HS-27A (cell line): ENCODE data around the gene PERCC1.

Source experiments
- DNase-seq: peaks from one replicate; pipeline ENCODE4 v3.0.0-alpha.2; 2012; ENCODE audit warnings: low read depth, missing footprints

PERCC1 gene

DNA sequence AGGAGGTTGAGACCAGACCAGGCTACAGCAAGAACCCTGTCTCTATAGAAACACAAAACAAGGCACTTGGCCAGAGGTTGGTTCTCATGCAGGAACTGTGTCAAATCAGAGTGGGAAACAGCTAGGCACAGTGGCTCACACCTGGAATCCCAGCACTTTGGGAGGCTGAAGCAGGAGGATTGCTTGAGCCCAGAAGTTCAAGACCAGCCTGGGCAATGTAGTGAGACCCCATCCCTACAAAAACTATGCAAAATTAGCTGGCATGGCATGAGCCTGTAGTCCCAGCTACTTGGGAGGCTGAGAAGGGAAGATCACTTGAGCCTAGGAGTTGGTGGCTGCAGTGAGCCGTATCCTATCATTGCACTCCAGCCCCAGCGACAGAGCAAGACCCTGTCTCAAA, 18.0 kb upstream of the PERCC1 start:
- DNase-seq = no peak

DNA sequence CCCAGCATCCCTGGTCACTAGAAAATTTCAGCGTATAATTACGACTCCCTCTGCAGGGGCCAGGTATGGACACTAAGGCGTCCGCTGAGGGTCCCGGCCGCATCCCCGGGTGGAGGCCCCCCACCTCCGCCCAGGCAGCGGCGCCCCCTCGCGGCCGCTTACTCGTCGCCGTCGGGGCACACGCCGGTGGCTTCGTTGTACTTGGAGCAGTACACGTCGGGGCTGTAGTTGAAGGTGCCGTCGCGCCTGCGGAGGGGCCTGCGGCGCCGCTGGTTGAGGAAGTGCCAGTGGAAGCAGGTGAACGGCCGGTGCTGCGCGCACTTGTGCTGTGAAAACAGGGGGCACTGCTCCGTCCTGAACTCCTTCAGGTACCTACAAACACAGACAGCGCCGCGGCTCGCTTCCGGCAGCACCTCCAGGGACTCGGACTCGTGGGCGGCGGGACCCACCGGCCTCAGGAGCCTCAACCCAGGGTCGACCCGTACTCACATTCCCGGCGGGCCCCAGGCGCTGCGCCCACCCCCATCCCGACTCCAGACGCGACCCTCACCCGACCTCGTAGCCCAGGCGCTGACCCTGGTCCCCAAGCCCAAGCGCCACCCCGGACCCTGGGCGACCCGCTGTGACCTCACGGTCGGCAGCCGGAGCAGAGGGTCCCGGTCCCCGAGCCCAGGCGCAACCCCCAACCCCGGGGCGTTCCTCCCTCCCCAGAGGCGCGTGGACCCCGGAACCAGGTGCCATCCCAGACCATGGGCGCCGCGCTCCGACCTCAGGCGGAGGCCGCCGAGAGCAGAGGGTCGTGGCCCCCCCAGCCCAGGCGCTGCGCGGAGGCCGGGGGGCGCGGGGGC, 17.0 kb upstream of the PERCC1 start:
- no peak for DNase-seq

DNA sequence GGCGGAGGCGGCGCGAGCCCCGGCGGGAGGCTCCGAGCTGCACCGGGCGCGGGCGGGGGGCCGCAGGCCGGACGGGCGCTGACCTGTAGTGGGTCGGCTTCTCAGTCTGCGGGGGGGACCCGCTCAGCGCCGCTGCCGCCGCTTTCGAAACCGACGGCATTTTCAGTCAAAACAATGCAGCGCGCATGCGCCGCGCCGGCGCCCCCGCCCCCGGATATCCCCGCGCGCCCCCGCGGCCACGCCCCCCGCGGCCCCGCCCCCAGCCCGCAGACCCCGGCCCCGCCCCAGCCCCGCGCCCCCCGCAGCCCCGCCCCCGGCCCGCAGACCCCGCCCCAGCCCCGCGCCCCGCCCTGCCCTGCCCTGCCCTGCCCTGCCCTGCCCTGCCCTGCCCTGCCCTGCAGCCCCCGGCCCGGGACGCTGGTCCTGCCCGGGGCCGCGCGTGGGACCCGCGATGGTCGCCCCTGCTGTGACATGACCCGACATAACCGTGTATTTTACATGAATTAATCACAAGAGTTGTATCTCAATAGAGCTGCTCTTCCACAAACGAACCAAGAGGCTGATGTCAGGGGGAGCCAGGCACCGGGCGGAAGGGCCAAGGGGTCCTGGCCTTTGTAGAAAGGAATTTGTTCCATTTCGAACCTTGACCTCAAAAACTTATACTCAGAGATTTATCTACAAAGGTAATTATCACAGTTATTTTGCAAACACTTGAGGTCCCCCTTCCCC, 16.2 kb upstream of the PERCC1 start, which contains the start of gene UNKL:
Gene UNKL, minus strand, starts transcription at position 173 of the 729 bp plus-strand sequence. Its CDS starts 13 bp downstream, at position 160.
- no peak for DNase-seq

DNA sequence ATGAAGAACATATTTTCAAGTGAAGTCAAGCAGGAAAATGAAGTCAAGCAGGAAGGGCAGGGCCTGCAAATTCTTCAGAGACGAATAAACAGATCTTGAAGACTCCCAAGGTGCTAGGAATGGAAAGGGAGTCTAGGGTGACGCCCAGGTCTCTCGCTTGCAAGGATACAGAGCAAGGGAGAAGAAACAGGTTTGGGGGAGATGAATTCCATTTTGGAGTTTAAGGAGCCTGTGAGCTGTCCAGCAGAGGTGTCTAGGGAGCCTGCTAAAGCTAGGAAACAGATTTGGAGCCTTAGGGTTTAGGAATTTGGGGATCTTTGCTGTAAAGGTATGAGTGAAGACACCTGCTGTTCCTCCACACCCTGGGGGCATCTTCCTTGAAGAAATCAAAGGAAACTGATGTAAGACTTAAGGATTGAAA, 14.3 kb upstream of the PERCC1 start:
- DNase-seq = no peak

DNA sequence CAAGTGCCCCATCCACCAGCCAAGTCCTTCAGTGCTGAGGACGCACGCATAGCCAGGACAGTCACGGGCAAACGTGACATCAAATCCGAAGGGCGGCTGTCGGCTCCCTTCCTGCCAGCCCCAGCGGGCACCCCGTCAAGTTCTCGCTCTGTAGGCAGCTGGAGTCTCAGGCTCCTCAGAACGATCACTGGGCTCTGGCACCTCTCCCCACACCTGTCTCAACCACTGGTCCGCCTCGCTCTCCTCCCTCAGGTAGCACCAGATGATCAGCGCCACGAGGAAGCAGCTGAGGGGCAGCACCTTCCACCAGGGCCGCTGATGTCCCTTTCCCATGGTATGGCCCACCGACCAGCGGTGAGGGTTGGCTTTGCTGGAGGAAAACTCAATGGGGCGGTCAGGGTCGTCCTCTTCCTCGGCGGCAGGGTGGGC, 10.8 kb upstream of the PERCC1 start:
- no peak for DNase-seq

DNA sequence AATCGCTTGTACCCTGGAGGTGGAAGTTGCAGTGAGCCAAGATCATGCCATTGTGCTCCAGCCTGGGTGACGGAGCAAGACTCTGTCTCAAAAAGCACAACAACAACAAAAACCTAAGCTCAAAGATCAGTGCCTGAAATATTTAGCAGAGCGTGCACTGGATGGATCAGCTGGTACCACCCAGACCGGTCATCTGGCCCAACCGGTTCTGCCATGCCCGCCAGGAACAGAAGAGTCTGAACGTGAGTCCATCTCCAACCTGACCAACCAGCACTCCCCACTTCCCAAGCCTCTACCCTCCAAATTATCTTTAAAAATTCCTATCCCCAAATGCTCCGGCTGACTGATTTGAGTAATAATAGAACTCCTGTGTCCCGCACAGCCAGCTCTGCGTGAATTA, 8.8 kb upstream of the PERCC1 start:
- no peak for DNase-seq

DNA sequence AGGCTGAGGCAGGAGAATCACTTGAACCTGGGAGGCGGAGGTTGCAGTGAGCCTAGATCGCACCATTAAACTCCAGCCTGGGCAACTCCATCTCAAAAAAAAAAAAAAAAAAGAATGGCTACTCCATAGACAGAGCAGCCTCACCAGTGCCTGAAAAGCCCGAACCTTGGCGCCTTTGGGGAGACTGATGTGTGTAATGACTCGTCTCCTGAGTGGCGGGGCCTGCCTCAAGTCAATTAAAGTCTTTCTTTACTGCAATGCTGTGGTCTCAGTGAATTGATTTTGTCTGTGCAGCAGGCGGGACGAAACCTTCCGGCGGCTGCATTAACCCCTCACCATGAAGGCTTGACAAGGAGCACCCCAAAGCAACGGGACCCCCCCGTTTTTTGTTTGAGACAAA, 6.8 kb upstream of the PERCC1 start:
- no peak for DNase-seq

DNA sequence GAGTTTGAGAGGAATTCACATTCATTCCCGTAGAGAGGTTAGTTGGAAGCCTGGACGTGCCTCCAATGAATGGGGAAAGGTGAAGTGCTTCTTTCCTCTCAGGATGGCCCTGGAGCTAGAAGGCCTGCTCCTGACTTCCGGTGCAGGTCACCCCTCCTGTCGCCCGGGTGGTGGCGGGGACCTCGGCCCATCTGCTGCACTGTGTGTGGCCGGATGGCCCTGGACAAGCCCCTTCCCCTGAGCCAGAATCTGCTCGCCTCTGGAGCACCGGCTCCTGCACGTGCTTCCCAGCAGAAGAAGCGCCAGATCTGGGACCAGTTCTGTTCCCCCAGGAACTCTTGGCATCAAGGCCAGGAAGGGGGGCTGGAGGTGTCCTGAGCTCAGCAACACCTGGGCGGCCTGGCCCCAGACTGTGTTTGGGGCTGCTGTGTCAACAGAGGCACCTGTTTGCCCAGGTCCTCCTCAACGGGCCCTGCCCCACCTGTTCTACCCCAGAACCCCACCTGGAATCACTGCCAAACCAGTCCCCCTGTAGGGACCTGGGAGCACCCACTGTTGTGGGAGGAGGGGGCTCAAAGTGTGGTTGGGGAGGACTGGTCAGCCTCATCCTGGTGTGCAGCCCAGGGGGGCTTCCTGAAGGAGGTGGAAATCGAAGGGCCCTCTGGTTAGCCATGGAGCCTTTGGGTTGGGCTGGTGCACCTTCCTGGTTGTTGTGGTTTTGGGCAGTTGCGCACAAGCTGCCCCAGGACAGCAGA, 5.1 kb upstream of the PERCC1 start:
- no peak for DNase-seq

DNA sequence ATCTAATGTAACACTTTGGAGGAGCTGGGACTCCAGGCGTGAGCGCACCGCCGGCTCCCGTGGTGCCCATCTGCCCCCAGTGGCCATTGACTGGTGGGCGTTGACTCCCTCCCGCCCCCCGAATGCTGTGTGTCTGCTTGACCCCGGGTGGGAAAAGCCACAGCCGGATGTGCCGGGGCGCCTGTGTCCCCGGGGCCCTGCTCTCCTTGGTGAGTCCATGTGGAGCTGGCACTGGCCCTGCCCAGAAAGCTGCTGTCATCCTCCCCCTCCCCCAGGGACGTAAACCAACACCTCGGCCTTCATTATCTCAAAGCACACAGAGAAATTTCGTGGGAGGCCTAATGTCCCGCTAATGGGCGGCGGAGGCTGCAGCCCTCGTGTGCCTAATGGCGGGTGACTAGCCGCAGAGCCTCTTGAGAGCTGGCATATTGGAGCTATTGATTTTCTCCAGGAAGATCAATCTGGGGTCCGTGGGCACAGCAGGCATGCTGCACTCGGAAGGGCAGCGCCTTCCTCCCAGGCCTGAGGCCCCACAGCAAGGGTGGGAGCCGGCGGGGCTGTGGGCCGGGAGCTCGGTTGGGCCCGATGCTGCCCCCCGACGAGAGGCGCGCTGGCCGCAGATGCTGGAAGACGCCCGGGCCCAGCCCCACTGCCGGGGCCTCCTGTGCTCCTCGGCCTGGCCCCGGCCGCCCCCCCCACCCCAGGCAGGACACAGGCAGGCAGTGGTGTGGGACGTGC, 4.0 kb upstream of the PERCC1 start:
- DNase-seq = no peak

DNA sequence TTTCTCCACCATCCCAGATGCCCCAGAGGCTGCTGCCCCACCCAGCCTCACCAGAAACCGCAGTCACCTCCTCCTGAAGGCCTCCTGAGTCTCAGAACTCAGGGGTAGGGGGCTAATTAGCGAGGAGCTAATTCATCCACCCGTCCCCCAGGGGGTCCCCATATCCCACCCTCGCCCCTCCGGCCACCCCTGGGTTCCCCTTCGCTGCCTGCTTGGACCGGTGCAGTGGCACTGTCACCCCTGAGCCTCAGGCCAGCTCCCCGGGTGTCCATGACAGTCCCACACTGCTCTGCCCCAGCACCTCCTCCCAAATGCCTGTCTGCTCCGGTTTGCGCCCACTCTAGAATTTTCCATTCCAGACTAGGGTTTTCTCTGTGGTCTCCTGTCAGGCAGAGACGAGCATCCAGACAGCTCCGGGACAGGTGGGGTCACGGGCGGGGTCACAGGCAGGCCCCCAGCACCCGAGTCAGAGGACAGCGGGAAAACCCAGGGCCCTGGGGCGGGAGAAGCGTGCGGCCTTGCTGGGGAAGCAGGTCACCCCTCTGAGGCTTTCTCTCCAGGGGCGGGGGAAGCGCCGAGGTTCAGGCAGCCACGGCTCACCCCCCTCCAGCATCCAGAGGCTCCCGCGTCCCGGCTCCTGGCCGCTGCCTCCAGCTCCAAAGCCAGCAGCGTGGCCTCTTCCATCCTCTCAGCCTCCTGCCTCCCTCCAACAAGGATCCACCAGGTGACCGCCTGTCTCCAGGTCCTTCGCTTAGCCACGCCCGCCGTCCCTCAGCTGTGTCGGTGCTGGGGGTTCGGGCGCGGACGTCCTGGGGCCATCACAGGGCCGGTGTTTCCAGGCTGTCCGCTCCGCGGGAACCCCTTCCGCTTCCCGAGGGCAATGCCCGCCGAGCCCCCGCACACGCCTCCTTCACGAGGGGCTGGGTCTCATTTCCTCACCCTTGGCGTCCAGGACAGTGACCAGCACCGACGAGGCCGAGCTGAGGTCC, 3.1 kb upstream of the PERCC1 start:
- no peak for DNase-seq

DNA sequence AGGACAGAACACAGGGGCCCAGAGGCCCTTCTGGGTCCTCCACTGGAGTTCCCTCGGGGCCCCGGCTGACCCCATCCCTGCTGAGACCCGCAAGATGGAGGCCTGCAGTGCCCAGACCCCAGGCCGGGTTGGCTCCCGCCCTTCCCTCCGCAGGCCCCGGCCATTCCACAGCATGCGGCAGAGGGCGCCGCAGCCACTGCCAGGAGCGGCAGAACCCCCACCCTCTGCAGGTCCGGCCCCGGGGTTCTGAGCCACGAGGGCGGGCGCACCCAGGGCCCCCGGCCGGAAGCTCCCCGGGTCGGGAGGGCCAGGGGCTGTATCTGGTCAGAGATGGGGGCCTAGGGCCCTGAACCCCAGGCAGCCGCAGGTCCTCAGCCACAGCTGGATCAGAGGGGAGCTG, 2.4 kb upstream of the PERCC1 start:
- DNase-seq = no peak

DNA sequence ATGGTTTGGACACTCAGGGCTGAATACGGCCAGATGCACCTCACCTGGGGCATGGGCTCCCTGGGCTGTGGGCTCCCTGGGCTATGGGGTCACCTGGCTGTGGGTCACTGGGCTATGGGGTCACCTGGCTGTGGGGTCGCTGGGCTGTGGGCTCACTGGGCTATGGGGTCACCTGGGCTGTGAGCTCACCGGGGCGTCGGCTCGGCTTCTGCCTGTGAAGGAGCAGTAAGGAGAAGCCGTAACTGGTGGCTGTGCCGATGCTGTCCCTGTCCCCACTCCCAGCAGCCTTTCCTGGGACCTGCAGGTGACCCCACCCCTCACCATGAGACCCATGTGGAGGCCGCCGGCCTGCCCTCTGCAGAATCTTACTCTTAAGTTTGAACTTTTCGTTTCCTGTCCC, 1.9 kb upstream of the PERCC1 start:
- no peak for DNase-seq

DNA sequence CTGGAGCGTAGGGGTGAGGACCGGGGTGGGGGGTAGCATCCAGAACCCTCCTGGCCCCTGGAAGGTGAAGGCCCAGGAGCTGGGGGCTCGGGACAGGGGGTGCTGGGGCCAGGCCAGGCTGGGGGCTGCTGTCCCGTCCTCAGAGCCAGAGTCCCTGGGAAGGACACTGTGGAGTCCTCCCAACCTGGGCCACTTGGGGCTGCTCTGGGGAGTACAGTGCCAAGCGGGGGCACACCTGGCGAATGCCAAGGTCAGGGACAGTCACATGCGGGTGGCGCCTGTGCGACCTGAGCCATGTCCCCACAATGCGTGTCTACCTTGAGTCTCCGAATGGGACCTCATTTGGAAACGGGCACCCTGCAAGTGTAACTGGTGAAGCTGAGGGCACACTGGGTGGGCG, 1.2 kb upstream of the PERCC1 start:
- DNase-seq = no peak

DNA sequence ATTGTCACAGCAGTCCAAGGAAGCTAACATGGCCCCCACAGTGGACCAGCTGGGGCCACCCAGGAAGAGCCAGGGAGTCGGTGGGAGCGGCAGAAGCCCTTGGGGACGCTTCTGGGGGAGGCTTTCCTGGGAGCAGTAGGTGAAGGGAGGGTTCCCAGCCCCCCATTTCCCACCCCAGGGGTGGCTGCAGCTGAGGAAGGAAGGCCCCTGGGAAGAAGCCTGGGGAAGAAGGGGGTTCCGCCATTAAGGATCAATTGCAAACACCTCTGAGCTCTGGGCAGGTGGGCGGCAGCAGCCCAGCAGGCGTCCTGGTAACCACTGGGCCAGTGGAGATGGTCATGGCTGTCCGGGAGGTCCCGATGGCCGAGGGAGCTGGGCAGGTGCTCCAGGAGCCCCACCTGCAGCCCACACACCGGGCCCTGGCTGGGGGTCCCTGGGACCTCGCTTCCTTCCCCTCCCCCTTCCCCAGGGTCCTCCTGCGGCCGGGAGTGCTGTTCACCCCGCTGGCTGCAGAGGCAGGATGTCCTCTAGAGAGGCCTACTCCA, 592 bp upstream of the PERCC1 start:
- no peak for DNase-seq

DNA sequence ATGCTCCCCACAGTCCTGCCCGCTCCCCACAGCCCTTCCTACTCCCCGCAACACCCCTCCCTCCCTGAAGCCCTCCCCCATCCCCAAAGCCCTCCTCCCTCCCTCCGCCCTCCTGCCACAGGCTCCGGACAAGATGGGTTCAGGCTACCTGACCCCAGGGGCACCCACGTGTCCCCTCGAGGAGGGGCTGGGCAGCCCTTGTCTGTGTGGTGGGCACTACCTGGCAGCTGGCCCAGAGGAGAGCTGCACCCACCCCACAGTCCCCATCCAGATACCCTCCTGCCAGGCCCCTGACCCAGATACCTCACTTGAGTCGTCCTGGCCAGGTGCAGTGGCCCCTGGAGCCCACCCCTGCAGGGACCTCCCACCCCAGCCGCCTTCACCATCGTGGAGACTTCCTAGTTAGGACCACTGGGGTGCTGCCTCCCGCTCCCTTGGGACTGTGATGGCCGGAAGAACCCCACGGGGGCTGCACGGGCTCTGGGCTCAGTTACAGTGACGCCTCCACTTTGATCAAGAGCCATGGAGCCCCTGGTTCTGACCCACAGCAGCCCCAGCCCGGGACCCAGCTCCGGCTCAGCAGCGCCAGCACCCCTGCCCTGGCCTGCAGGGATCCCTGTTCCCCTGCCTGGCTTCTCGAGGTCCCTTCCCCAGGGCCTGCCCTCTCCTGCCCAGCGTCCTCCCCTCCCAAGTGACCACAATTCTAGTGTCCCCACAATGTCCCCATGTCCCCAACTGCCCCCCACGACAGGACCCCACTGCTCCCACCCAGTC, 806 bp downstream of the PERCC1 start:
- DNase-seq = no peak

DNA sequence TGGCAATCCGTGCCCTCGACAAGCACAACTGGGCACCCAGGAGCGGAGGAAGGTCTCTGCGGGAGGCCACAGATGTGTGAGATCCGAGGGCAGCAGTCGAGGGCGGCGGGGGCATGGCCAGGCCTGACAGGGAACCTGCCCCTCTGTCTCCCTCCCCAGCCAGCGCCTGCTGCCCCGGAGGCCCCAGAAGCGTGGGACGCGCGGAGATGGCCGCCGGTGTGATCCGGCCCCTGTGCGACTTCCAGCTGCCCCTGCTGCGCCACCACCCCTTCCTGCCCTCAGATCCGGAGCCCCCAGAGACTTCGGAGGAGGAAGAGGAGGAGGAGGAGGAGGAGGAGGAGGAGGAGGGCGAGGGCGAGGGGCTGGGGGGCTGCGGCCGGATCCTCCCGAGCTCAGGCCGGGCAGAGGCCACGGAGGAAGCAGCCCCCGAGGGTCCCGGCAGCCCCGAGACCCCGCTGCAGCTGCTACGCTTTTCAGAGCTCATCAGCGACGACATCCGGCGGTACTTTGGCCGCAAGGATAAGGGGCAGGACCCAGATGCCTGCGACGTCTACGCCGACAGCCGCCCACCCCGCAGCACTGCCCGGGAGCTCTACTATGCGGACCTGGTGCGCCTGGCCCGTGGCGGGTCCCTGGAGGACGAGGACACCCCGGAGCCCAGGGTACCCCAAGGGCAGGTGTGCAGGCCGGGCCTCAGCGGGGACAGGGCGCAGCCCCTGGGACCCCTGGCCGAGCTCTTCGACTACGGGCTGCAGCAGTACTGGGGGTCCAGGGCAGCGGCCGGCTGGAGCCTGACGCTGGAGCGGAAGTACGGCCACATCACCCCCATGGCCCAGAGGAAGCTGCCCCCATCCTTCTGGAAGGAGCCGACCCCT, 1.7 kb downstream of the PERCC1 start:
- DNase-seq = no peak

DNA sequence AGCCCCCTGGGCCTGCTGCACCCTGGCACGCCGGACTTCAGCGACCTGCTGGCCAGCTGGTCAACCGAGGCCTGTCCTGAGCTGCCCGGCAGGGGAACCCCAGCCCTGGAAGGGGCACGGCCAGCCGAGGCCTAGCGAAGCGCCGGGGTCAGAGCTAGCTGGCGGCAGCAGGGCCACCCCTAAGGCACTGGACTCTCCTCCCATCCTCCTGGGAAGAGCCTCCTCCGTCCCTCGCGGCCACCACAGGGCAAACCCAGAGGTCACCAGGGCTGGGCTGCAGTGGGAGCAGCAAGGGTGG, 2.3 kb downstream of the PERCC1 start:
- DNase-seq = no peak

DNA sequence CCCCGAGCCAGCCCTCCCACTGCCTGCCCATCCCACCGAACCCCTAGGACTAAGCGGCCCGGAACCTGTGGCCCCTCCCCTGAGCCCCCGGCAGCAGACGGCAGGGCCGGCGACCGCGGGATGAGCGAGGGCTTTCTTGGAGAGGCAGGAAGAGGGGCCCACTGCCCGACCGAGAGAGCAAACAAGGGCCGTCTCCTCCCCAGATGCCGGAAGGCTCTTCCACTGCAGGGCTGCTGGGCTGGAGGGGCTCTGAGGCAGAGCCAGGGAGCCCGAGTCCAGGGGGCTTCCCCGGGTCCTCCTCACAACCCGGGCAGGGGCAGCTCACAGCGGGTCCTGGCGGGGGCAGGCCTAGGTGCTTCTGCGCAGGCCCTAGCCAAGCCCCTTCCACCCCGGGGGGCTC, 2.9 kb downstream of the PERCC1 start:
- DNase-seq = no peak
